K562 (cell line): Measurements from ENCODE around the gene CYP2R1. TPM values are rescaled to one million over a fixed set of nuclear protein-coding genes. Genes with fewer than 3 reads are reported as not detected.

Experiments used
- BMI1 ChIP-seq: fragments of 150-350 bp; IDR thresholded peaks from 2 replicates; pipeline ENCODE4 v1.6.1; 2014; ENCODE audit warnings: low read length
- BRD4 ChIP-seq: fragments of 200-600 bp; sonication (generic); IDR thresholded peaks from 2 replicates; pipeline ENCODE4 v1.6.1; 2017; ENCODE audit warnings: inconsistent platforms
- CBX5 ChIP-seq: IDR thresholded peaks from 2 replicates; pipeline ENCODE4 v1.6.1; 2014; ENCODE audit warnings: low read depth, borderline replicate concordance
- CBX8 ChIP-seq: fragments of 200-600 bp; sonication (generic); IDR thresholded peaks from 2 replicates; pipeline ENCODE4 v1.6.1; 2012; ENCODE audit warnings: borderline replicate concordance, mixed run types, low read depth, mild to moderate bottlenecking, moderate library complexity, mixed read lengths, low read length, control low read depth, inconsistent platforms; ENCODE audit not compliant: poor library complexity, severe bottlenecking; ENCODE audit errors: extremely low read depth
- GTF2B ChIP-seq: IDR thresholded peaks from 2 replicates; pipeline ENCODE4 v1.6.1; 2011; ENCODE audit not compliant: insufficient read length; ENCODE audit errors: extremely low read depth
- HDAC3 ChIP-seq: fragments of 450-650 bp; IDR thresholded peaks from 2 replicates; pipeline ENCODE4 v1.6.1; 2018; ENCODE audit warnings: borderline replicate concordance, mild to moderate bottlenecking, moderate library complexity; ENCODE audit not compliant: partially characterized antibody
- HDGF ChIP-seq: fragments of 450-650 bp; IDR thresholded peaks from 2 replicates; pipeline ENCODE4 v1.6.1; 2016
- HLTF ChIP-seq: fragments of 450-650 bp; IDR thresholded peaks from 2 replicates; pipeline ENCODE4 v1.6.1; 2016
- HNRNPH1 ChIP-seq: fragments of 200-400 bp; formaldehyde crosslinking; optimal IDR thresholded peaks from 2 replicates; pipeline ENCODE3; 2017; ENCODE audit warnings: low read depth, mild to moderate bottlenecking, low read length, moderate library complexity
- NFIX ChIP-seq: fragments of 250-450 bp; sonication (Bioruptor Pico); IDR thresholded peaks from 2 replicates; pipeline ENCODE4 v1.4.0; 2020; ENCODE audit warnings: low read depth, mild to moderate bottlenecking, moderate library complexity
- RUNX1 ChIP-seq: sonication (generic); IDR thresholded peaks from 2 replicates; pipeline ENCODE4 v1.6.1; 2016; ENCODE audit warnings: antibody characterized with exemption, low read depth
- TAF7 ChIP-seq: fragments of 450-650 bp; IDR thresholded peaks from 2 replicates; pipeline ENCODE4 v1.6.1; 2016; ENCODE audit warnings: missing genetic modification characterization, missing compliant biosample characterization
- TAF9B ChIP-seq: fragments of 450-650 bp; IDR thresholded peaks from 2 replicates; pipeline ENCODE4 v1.6.1; 2018; ENCODE audit warnings: mild to moderate bottlenecking; ENCODE audit not compliant: partially characterized antibody
- UBTF ChIP-seq, 2 experiments: IDR thresholded peaks; 2 replicates each; pipeline ENCODE4 v1.6.1; 2012; ENCODE audit warnings: improper control_type of control experiment in 2 of 2, low read depth in 2 of 2, low read length in 2 of 2, borderline replicate concordance in 1 of 2
- YBX1 ChIP-seq: fragments of 450-650 bp; IDR thresholded peaks from 2 replicates; pipeline ENCODE4 v1.7.1; 2016; ENCODE audit warnings: mild to moderate bottlenecking
- ZBTB5 ChIP-seq: fragments of 450-650 bp; IDR thresholded peaks from 2 replicates; pipeline ENCODE4 v1.6.1; 2017; ENCODE audit warnings: antibody characterized with exemption
- ZC3H11A ChIP-seq: IDR thresholded peaks from 2 replicates; pipeline ENCODE4 v1.6.1; 2012; ENCODE audit warnings: low read depth, low read length, improper control_type of control experiment
- ZFPM2 ChIP-seq: fragments of 250-450 bp; sonication (Bioruptor Pico); IDR thresholded peaks from 2 replicates; pipeline ENCODE4 v1.5.1; 2022; ENCODE audit warnings: mild to moderate bottlenecking
- ZNF23 ChIP-seq: fragments of 250-450 bp; sonication (Bioruptor Pico); IDR thresholded peaks from 2 replicates; pipeline ENCODE4 v1.4.0; 2020; ENCODE audit warnings: mild to moderate bottlenecking
- ZNF449 ChIP-seq: fragments of 250-450 bp; sonication (Bioruptor Pico); IDR thresholded peaks from 2 replicates; pipeline ENCODE4 v1.8.0; 2022; ENCODE audit warnings: moderate library complexity, mild to moderate bottlenecking, inconsistent platforms
- ZNF584 ChIP-seq: fragments of 200-800 bp; sonication (Bioruptor generic); IDR thresholded peaks from 2 replicates; pipeline ENCODE4 v1.6.1; 2016; ENCODE audit warnings: low read depth, mild to moderate bottlenecking, missing genetic modification characterization, missing compliant biosample characterization
- ZNF764 ChIP-seq: fragments of 250-450 bp; sonication (Bioruptor Pico); IDR thresholded peaks from 2 replicates; pipeline ENCODE4 v1.4.0; 2020; ENCODE audit warnings: low read depth, mild to moderate bottlenecking, moderate library complexity
- ZNF778 ChIP-seq: fragments of 450-650 bp; formaldehyde crosslinking; IDR thresholded peaks from 2 replicates; pipeline ENCODE4 v1.4.0; 2020; ENCODE audit warnings: mild to moderate bottlenecking, moderate library complexity
- polyA plus RNA-seq, 8 experiments: library from polyadenylated mRNA; depleted of rRNA in 4 of 8; stranded (reverse) in 5 of 8; unstranded in 3 of 8; fragments of >200 nt; fragmentation: Nextera tagmentation in 2 of 8; fragmentation: Illumina TruSeq in 1 of 8; extraction: Ambion mirVana in 2 of 8; extraction: Trizol in 1 of 8; gene quantifications; 2 replicates each; pipeline versions ENCODE4 v1.2.1 to v1.2.3, GENCODE V29; 2011 to 2014; ENCODE audit warnings: inconsistent platforms in 1 of 8, missing spikeins in 1 of 8
- total RNA-seq, 7 experiments: library from RNA; depleted of rRNA in 6 of 7; stranded (reverse); fragments of >200 nt in 6 of 7; fragmentation: Illumina TruSeq in 2 of 7; extraction: Trizol in 2 of 7; gene quantifications; 2 replicates each; pipeline versions ENCODE4 v1.2.1 to v1.2.3, GENCODE V29; 2011 to 2021; ENCODE audit warnings: low replicate concordance in 1 of 7

The CYP2R1 gene
- total and polyA plus RNA-seq, 9 of the 15 experiments (the other 6 are each of a cell fraction or from before 2014, with no cell fraction given), result 19.4 to 40.5 (median 29.4) TPM

GRCh38 chr11:14891143-14892035 lies 642 bp downstream of the CYP2R1 start (continued):
- TF ChIP-seq ZBTB5 (no peak), ZNF584 (no peak), ZNF23 (no peak), BRD4 (no peak; the same call in 1 of the 2 replicates), ZNF764 (CRISPR knock-in tag) (no peak), YBX1 (no peak), BMI1 (no peak), HNRNPH1 (no peak), CBX8 (no peak), CBX5 (no peak), NFIX (CRISPR knock-in tag) (no peak), ZNF778 (no peak), UBTF (IDR thresholded peaks at IDR 0.05; ENCODE audit: borderline replicate concordance in 1 of 2, low read depth in 2 of 2, low read length in 2 of 2) (peak; percentile 21 to 74; a peak in 2 of 4 replicates), ZFPM2 (CRISPR knock-in tag) (no peak), GTF2B (no peak), HLTF (no peak), RUNX1 (no peak), HDGF (no peak), ZC3H11A (no peak), ZNF449 (CRISPR knock-in tag) (no peak), HDAC3 (no peak), TAF9B (peak; percentile 50), TAF7 (tag) (no peak)
